HG02642 (cell line): Measurements from ENCODE around the gene VWF.
"Not testable (repeated sequence)": the region's sequence is repeated elsewhere in the genome, so short reads cannot be mapped to it uniquely, and the experiment has no call there.

Experiments used
- ATAC-seq: cut with Tn5 transposase; IDR thresholded peaks from one replicate; pipeline ENCODE4 v1.9.1; 2021; ENCODE audit warnings: mild to moderate bottlenecking; ENCODE audit not compliant: unreplicated experiment, poor library complexity

Gene VWF

GRCh38 chr12:6112004-6112403 is 12.5 kb downstream of the VWF start:
- ATAC-seq, result no peak

- no peak for ATAC-seq
These were observed 14.5 kb downstream of the VWF start for GRCh38 chr12:6110006-6110405.

DNA sequence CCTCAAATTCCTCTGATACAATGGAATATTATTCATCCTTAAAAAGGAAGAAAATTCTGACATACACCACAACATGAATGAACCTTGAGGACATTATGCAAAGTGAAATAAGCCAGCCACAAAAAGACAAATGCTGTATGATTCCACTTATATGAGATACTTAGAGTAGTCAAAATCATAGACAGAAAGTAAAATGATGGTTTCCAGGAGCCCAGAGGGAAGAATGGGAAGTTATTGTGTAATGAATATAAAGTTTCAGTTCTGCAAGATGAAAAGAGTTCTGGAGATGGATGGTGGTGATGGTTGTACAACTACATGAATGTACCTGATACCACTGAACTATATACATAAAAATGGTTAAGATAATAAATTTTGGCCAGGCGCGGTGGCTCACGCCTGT is 18.3 kb downstream of the VWF start:
- no peak for ATAC-seq

GRCh38 chr12:6104842-6105241 is 19.6 kb downstream of the VWF start:
- ATAC-seq, result no peak

- ATAC-seq, result no peak
These were observed 20.4 kb downstream of the VWF start for GRCh38 chr12:6104027-6104426.

DNA sequence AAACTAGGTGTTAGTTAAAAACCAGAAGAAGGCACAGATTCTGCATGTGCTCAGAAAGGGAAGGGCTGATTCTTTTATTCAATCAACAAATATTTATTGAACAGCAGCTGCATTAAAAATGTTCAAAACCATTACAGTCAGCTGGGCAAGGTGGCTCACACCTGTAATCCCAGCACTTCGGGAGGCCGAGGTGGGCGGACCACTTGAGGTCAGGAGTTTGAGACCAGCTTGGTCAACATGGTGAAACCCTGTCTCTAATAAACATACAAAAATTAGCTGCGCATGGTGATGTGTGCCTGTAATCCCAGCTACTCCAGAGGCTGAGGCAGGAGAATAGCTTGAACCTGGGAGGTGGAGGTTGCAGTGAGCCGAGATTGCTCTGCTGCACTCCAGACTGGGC is 22.4 kb downstream of the VWF start:
- ATAC-seq, result not testable (repeated sequence)

- ATAC-seq, result no peak
These were observed 25.2 kb downstream of the VWF start for GRCh38 chr12:6099316-6099715.

DNA sequence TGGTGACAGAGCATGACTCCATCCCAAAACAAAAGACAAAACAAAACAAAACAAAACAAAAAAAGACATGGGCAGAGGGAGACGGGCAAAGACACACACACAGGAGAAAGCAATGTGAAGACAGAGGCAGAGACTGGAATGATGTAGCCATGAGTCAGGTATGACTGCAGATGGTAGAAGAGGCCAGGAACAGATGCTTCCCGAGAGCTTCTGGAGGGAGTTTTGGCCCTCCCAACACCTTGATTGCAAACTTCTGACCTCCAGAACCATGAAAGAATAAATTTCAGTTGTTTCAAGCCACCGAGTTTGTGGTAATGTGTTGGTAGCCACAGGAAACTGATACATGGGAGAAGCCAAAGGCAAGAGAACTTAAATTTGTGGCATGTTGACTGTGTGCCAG is 27.1 kb downstream of the VWF start:
- ATAC-seq, result no peak

GRCh38 chr12:6096527-6096926 is 27.9 kb downstream of the VWF start:
- ATAC-seq, result no peak

DNA sequence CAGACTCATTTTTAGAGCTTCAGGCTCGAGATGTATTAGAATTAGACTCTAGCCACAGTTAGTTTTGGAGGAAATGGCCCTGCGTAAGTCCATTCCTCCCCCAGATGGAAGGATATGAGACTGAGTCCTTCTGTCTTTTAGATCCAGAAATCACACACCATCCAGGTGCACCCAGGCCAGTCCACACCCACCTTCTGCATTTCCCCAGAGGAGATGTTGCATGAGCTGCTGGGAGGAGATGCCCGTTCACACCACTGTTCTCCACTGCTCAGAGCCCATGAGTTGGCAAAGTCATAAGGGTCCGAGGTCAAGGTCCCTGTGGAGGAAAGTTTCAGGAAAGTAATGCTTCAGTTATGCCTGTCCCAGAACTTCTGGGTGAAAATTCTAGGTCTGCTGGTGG is 29.2 kb downstream of the VWF start:
- no peak for ATAC-seq

DNA sequence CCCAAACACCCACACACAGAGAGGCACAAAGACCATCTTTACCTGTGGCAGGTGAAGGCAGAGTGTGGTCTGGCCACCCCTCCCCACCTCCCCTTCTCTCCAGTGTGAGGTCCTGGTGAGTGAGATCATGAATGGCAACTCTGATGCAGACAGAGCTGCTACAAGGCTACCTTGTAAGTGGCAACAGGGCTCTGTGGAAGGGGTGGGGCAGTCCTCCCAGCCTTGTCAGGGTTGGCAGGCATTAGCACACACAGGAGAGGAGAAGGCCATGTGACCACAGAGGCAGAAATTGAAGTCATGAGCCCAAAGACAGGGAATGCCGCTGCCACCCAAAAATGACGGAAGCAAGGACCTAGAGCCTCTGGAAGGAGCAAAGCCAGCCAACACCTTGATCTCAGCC is 30.7 kb downstream of the VWF start:
- no peak for ATAC-seq

GRCh38 chr12:6092784-6093722 is 31.4 kb downstream of the VWF start:
- ATAC-seq, result no peak

GRCh38 chr12:6091786-6092566 is 32.5 kb downstream of the VWF start:
- no peak for ATAC-seq

GRCh38 chr12:6090803-6091202 is 33.7 kb downstream of the VWF start:
- no peak for ATAC-seq

GRCh38 chr12:6088921-6089747 is 35.3 kb downstream of the VWF start:
- no peak for ATAC-seq

DNA sequence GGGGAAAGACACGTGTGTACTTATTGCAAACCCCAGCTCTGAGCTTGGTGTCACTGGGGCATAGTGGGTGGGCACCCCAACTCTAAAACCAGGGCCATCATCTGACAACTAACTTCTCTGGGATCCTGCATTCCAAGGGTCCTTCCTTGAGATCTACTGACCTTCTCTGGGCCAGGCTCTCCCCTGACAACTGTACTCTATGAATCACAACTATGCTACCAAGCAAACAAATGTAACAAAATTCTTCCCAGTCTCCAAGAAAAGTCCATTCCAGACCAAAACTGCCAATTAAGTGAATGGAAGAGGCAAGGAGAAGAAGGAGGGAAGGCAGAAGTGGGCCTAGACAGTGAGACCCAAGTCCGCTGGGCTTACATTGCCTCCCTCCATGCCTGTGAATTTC is 38.2 kb downstream of the VWF start:
- no peak for ATAC-seq

- no peak for ATAC-seq
These were observed 38.6 kb downstream of the VWF start for GRCh38 chr12:6085841-6086240.

GRCh38 chr12:6084969-6085450 is 39.5 kb downstream of the VWF start:
- ATAC-seq, result no peak

- ATAC-seq, result no peak
These were observed 40.1 kb downstream of the VWF start for GRCh38 chr12:6084261-6084968.

GRCh38 chr12:6083601-6084000 is 40.9 kb downstream of the VWF start:
- no peak for ATAC-seq
